Measurements from ENCODE around the gene RAP2C. TPM values are rescaled to one million over a fixed set of nuclear protein-coding genes. Genes with fewer than 3 reads are reported as not detected.

Gene RAP2C
- total and polyA plus RNA-seq, 12 donors: 7.6 to 27.7 (median 16.5) TPM

GRCh38 chrX:132231587-132231986, 12.3 kb upstream of the RAP2C start:
- Histone ChIP-seq H3K4me1 (no peaks in the 10 kb centered on the region), H3K27me3 (peaks cover 0 to 10% (median 0%) of the 10 kb centered on the region in 7 donors), H3K36me3 (no peaks in the 10 kb centered on the region), H3K27ac (no peak overlapping the region), H3K4me3 (no peak overlapping the region), H3K9me3 (no peaks in the 10 kb centered on the region)
- intact Hi-C loops (cut with DNase I): no loop called here
- DNase-seq: no peak
- no peak for ATAC-seq
- TF ChIP-seq CTCF (IDR thresholded peaks at IDR 0.05): no peak
- WGBS, 2 donors: 90 to 92% methylated on average over 2 of the region's 2 CpGs

- peak in 1 of 8 donors; percentile 71 for ATAC-seq
- H3K9me3 ChIP-seq: no peaks in the 10 kb centered on the region
- intact Hi-C loops (cut with DNase I): loop anchor here in 2 of 10 donors (5.0 to 10.0 kb wide), 2 partner anchors 385 to 387 kb away; no protein-coding TSS in a partner anchor
- peaks cover 0 to 5% (median 0%) of the 10 kb centered on the region in 7 donors for H3K27me3 ChIP-seq
- H3K27ac ChIP-seq: no peak overlapping the region
- H3K4me1 ChIP-seq: no peaks in the 10 kb centered on the region
- no peaks in the 10 kb centered on the region for H3K36me3 ChIP-seq
- DNase-seq: no peak
- H3K4me3 ChIP-seq: no peak overlapping the region
- no peak for TF ChIP-seq CTCF (IDR thresholded peaks at IDR 0.05)
- 70% methylated on average over 5 of the region's 5 CpGs for WGBS, 2 donors
Observed at GRCh38 chrX:132227383-132228112, 8.3 kb upstream of the RAP2C start.

GRCh38 chrX:132226169-132226568, 6.9 kb upstream of the RAP2C start:
- TF ChIP-seq CTCF (IDR thresholded peaks at IDR 0.05): peak in 7 of 9 donors; percentile 11 to 47 (median 39)
- DNase-seq (no peak), ATAC-seq (no peak)
- intact Hi-C loops (cut with DNase I): loop anchor here in 2 of 10 donors (5.0 to 10.0 kb wide), 2 partner anchors 386 to 389 kb away; no protein-coding TSS in a partner anchor
- Histone ChIP-seq H3K4me3 (no peak overlapping the region), H3K27ac (no peak overlapping the region), H3K4me1 (no peaks in the 10 kb centered on the region), H3K27me3 (peaks cover 0 to 10% (median 0%) of the 10 kb centered on the region in 7 donors), H3K36me3 (no peaks in the 10 kb centered on the region), H3K9me3 (no peaks in the 10 kb centered on the region)
- 82 to 85% methylated on average over 4 of the region's 4 CpGs for WGBS, 2 donors

DNA sequence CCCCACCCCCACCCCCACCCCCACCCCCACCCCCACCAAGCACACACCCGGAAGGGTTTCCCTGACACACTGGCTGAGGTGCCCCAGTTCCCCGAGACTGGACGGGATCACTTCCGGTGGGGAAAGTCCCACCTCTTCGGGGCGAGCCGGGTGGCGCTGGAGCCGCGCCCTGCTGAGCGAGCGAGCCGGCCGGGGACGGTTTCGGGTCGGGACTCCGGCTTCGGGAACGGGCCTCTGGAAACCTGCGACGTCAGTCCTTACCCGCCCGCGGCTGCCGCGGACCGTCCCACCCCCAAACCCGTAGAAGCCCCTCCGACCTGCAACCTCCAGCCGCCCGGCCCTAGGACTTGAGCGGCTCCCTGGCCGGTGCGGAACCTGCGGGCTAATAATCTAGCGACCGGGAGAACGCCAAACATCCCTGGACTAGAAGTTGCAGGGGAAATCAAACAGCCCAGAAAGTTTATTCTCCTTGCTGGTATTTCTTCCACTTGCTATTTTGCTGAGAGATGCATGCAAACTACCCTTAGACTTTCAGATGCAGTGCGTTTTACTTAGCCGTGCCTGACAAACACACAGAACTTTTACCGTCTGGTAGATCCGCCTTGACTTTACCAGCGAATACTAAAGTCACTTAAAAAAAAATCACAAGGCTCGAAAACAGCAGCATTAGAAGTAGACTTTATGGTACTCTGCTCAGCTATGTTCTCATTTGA, 991 bp downstream of the RAP2C start:
- ATAC-seq (peak; percentile 90 to 97 (median 93)), DNase-seq (peak; percentile 81 to 83)
- Histone ChIP-seq H3K4me3 (peak overlapping the region; percentile 35 to 89 (median 81)), H3K9me3 (no peaks in the 10 kb centered on the region), H3K4me1 (peaks cover 0 to 38% (median 11%) of the 10 kb centered on the region in 9 donors), H3K36me3 (peaks cover 0 to 12% (median 0%) of the 10 kb centered on the region in 9 donors), H3K27me3 (peaks cover 0 to 20% (median 0%) of the 10 kb centered on the region in 7 donors), H3K27ac (peak overlapping the region; percentile 69 to 99 (median 97))
- 0% methylated on average over 32 to 44 of the region's 45 CpGs for WGBS, 2 donors
- TF ChIP-seq CTCF (IDR thresholded peaks at IDR 0.05): no peak
- intact Hi-C loops (cut with DNase I): loop anchor here in 6 of 10 donors (2.0 to 10.0 kb wide), 7 partner anchors 46 to 373 kb away; partner anchors contain the start of gene MBNL3 (in 1 of the 6)

All from heart right ventricle (tissue), 16 donors.